ENCODE measurements around the gene TMEM120B.
A peak's percentile ranks its signal among the peaks of the same experiment; 100 is the strongest.

The TMEM120B gene

GRCh38 chr12:121811434-121812319 is 99.1 kb downstream of the TMEM120B start:
- Histone ChIP-seq H3K27ac (ENCODE audit: low read length) (peak overlapping the region; percentile 86), H3K9me3 (ENCODE audit: insufficient read depth, low read length, severe bottlenecking) (no peaks in the 10 kb centered on the region), H3K4me1 (ENCODE audit: insufficient read depth, low read length) (peaks cover 71% of the 10 kb centered on the region), H3K27me3 (ENCODE audit: insufficient read depth, low read length, poor library complexity) (no peaks in the 10 kb centered on the region), H3K4me2 (ENCODE audit: insufficient read depth, low read length) (peak overlapping the region; percentile 88), H3K9ac (ENCODE audit: low read depth, low read length) (peak overlapping the region; percentile 50), H2AFZ (ENCODE audit: low read depth, low read length) (no peak overlapping the region), H4K20me1 (ENCODE audit: insufficient read depth, low read length) (peaks cover 76% of the 10 kb centered on the region), H3K4me3 (ENCODE audit: low read depth in 1 of 2, low read length in 2 of 2) (peak overlapping the region; percentile 17 to 57; a peak in 3 of 4 replicates), H3K36me3 (ENCODE audit: insufficient read depth, low read length) (peaks cover 89% of the 10 kb centered on the region), H3K79me2 (ENCODE audit: insufficient read depth, low read length) (peaks cover 96% of the 10 kb centered on the region)
- DNase-seq (peak; percentile 93), ATAC-seq (ENCODE audit: insufficient read depth, low read depth) (peak; percentile 91)
- TF ChIP-seq CTCF (IDR thresholded peaks at IDR 0.05; ENCODE audit: borderline replicate concordance, extremely low read depth, low read length, poor library complexity, severe bottlenecking) (peak; percentile 84), EZH2 (IDR thresholded peaks at IDR 0.05; ENCODE audit: borderline replicate concordance, low read depth, low read length, severe bottlenecking) (no peak)

- Histone ChIP-seq H3K9ac (ENCODE audit: low read depth, low read length) (peak overlapping the region; percentile 50), H3K4me2 (ENCODE audit: insufficient read depth, low read length) (peak overlapping the region; percentile 88), H3K27me3 (ENCODE audit: insufficient read depth, low read length, poor library complexity) (no peaks in the 10 kb centered on the region), H3K4me1 (ENCODE audit: insufficient read depth, low read length) (peaks cover 64% of the 10 kb centered on the region), H3K4me3 (ENCODE audit: low read depth in 1 of 2, low read length in 2 of 2) (peak overlapping the region; percentile 17 to 57; a peak in 3 of 4 replicates), H3K9me3 (ENCODE audit: insufficient read depth, low read length, severe bottlenecking) (no peaks in the 10 kb centered on the region), H4K20me1 (ENCODE audit: insufficient read depth, low read length) (peaks cover 77% of the 10 kb centered on the region), H3K36me3 (ENCODE audit: insufficient read depth, low read length) (peaks cover 90% of the 10 kb centered on the region), H2AFZ (ENCODE audit: low read depth, low read length) (no peak overlapping the region), H3K27ac (ENCODE audit: low read length) (peak overlapping the region; percentile 86), H3K79me2 (ENCODE audit: insufficient read depth, low read length) (peaks cover 95% of the 10 kb centered on the region)
- no peak for ATAC-seq (ENCODE audit: insufficient read depth, low read depth)
- DNase-seq = no peak
- TF ChIP-seq EZH2 (IDR thresholded peaks at IDR 0.05; ENCODE audit: borderline replicate concordance, low read depth, low read length, severe bottlenecking) (no peak), CTCF (IDR thresholded peaks at IDR 0.05; ENCODE audit: borderline replicate concordance, extremely low read depth, low read length, poor library complexity, severe bottlenecking) (no peak)
Observed at GRCh38 chr12:121812320-121812871, 99.8 kb downstream of the TMEM120B start.

GRCh38 chr12:121812921-121813896 is 100.7 kb downstream of the TMEM120B start:
- H2AFZ ChIP-seq (ENCODE audit: low read depth, low read length) = no peak overlapping the region
- H4K20me1 ChIP-seq (ENCODE audit: insufficient read depth, low read length) = peaks cover 76% of the 10 kb centered on the region
- H3K9ac ChIP-seq (ENCODE audit: low read depth, low read length) = peak overlapping the region; percentile 50; the same call in 1 of the 2 replicates
- no peak overlapping the region; a peak in 1 of 4 replicates for H3K4me3 ChIP-seq (ENCODE audit: low read depth in 1 of 2, low read length in 2 of 2)
- H3K9me3 ChIP-seq (ENCODE audit: insufficient read depth, low read length, severe bottlenecking) = no peaks in the 10 kb centered on the region
- no peaks in the 10 kb centered on the region for H3K27me3 ChIP-seq (ENCODE audit: insufficient read depth, low read length, poor library complexity)
- TF ChIP-seq CTCF (IDR thresholded peaks at IDR 0.05; ENCODE audit: borderline replicate concordance, extremely low read depth, low read length, poor library complexity, severe bottlenecking) = no peak
- peaks cover 90% of the 10 kb centered on the region for H3K36me3 ChIP-seq (ENCODE audit: insufficient read depth, low read length)
- H3K79me2 ChIP-seq (ENCODE audit: insufficient read depth, low read length) = peaks cover 94% of the 10 kb centered on the region
- no peak for DNase-seq
- H3K27ac ChIP-seq (ENCODE audit: low read length) = peak overlapping the region; percentile 86
- peaks cover 56% of the 10 kb centered on the region for H3K4me1 ChIP-seq (ENCODE audit: insufficient read depth, low read length)
- peak overlapping the region; percentile 88 for H3K4me2 ChIP-seq (ENCODE audit: insufficient read depth, low read length)
- ATAC-seq (ENCODE audit: insufficient read depth, low read depth) = no peak

All from DND-41 (cell line).